H9 (cell line): Measurements from ENCODE around the gene DACT2. TPM values are rescaled to one million over a fixed set of nuclear protein-coding genes. Genes with fewer than 3 reads are reported as not detected.

Source experiments
- DNase-seq: peaks from one replicate; pipeline ENCODE4 v3.0.0-alpha.2; 2017
- H2AFZ ChIP-seq: one replicate; pipeline ENCODE4 v1.6.1; 2013; ENCODE audit warnings: mild to moderate bottlenecking, low read length, control low read depth, moderate library complexity
- H2AK5ac ChIP-seq: 2 replicates; pipeline ENCODE4 v1.6.1; 2013; ENCODE audit warnings: low read length, control low read depth, mixed read lengths; ENCODE audit not compliant: insufficient read length
- H2BK120ac ChIP-seq: one replicate; pipeline ENCODE4 v1.6.1; 2013; ENCODE audit warnings: low read depth, mild to moderate bottlenecking, low read length, control low read depth, inconsistent platforms; ENCODE audit not compliant: poor library complexity, severe bottlenecking
- H2BK12ac ChIP-seq: 2 replicates; pipeline ENCODE4 v1.6.1; 2013; ENCODE audit warnings: low read length, control low read depth, mixed read lengths, low read depth; ENCODE audit not compliant: insufficient read length
- H2BK15ac ChIP-seq: 2 replicates; pipeline ENCODE4 v1.6.1; 2013; ENCODE audit warnings: low read depth, low read length, control low read depth
- H2BK20ac ChIP-seq: one replicate; pipeline ENCODE4 v1.6.1; 2013; ENCODE audit warnings: low read depth, mild to moderate bottlenecking, low read length, control low read depth, inconsistent platforms; ENCODE audit not compliant: poor library complexity, severe bottlenecking
- H2BK5ac ChIP-seq: 2 replicates; pipeline ENCODE4 v1.6.1; 2013; ENCODE audit warnings: low read length, control low read depth, mixed read lengths; ENCODE audit not compliant: insufficient read length
- H3K14ac ChIP-seq: 2 replicates; pipeline ENCODE4 v1.6.1; 2013; ENCODE audit warnings: low read length, control low read depth; ENCODE audit not compliant: insufficient read depth
- H3K18ac ChIP-seq: 2 replicates; pipeline ENCODE4 v1.6.1; 2013; ENCODE audit warnings: low read depth, mild to moderate bottlenecking, mixed read lengths, low read length, control low read depth; ENCODE audit not compliant: insufficient read length
- H3K23ac ChIP-seq: 2 replicates; pipeline ENCODE4 v1.6.1; 2013; ENCODE audit warnings: low read length, control low read depth, mixed read lengths, low read depth; ENCODE audit not compliant: insufficient read length
- H3K23me2 ChIP-seq: 2 replicates; pipeline ENCODE4 v1.6.1; 2013; ENCODE audit warnings: low read depth, mild to moderate bottlenecking, mixed read lengths, low read length, control low read depth; ENCODE audit not compliant: insufficient read length, poor library complexity, severe bottlenecking
- H3K27ac ChIP-seq: 2 replicates; pipeline ENCODE4 v1.5.1; 2013; ENCODE audit warnings: low read length, control low read depth, mixed read lengths, low read depth; ENCODE audit not compliant: insufficient read length
- H3K27me3 ChIP-seq: 2 replicates; pipeline ENCODE4 v1.6.1; 2013; ENCODE audit warnings: low read length, control low read depth, inconsistent platforms; ENCODE audit not compliant: insufficient read depth
- H3K4ac ChIP-seq: 2 replicates; pipeline ENCODE4 v1.6.1; 2013; ENCODE audit warnings: low read depth, mild to moderate bottlenecking, control low read depth, inconsistent platforms, low read length, moderate library complexity
- H3K4me1 ChIP-seq: 2 replicates; pipeline ENCODE4 v1.6.1; 2013; ENCODE audit warnings: low read length, control low read depth, inconsistent platforms; ENCODE audit not compliant: insufficient read depth
- H3K4me2 ChIP-seq: 2 replicates; pipeline ENCODE4 v1.6.1; 2013; ENCODE audit warnings: low read length, control low read depth, mixed read lengths; ENCODE audit not compliant: insufficient read length, insufficient read depth
- H3K56ac ChIP-seq: 2 replicates; pipeline ENCODE4 v1.6.1; 2013; ENCODE audit warnings: low read depth, mild to moderate bottlenecking, mixed read lengths, low read length, control low read depth; ENCODE audit not compliant: insufficient read length
- H3K79me1 ChIP-seq: 2 replicates; pipeline ENCODE4 v1.6.1; 2013; ENCODE audit warnings: low read depth, mild to moderate bottlenecking, moderate library complexity, low read length, control low read depth, inconsistent platforms; ENCODE audit not compliant: insufficient read depth, poor library complexity, severe bottlenecking
- H3K79me2 ChIP-seq: 2 replicates; pipeline ENCODE4 v1.6.1; 2013; ENCODE audit warnings: low read length, control low read depth, inconsistent platforms; ENCODE audit not compliant: insufficient read depth
- H3K9ac ChIP-seq: 2 replicates; pipeline ENCODE4 v1.6.1; 2013; ENCODE audit warnings: low read length, control low read depth, mixed read lengths; ENCODE audit not compliant: insufficient read length; ENCODE audit errors: extremely low read depth
- H3K9me3 ChIP-seq: one replicate; pipeline ENCODE4 v1.6.1; 2013; ENCODE audit warnings: low read depth, low read length, inconsistent platforms; ENCODE audit not compliant: control insufficient read depth
- H3T11ph ChIP-seq: one replicate; pipeline ENCODE4 v1.6.1; 2013; ENCODE audit warnings: mild to moderate bottlenecking, low read length, control low read depth, inconsistent platforms
- H4K20me1 ChIP-seq: one replicate; pipeline ENCODE4 v1.6.1; 2013; ENCODE audit not compliant: control insufficient read depth, insufficient read length, insufficient read depth
- H4K5ac ChIP-seq: 2 replicates; pipeline ENCODE4 v1.6.1; 2013; ENCODE audit warnings: low read depth, mild to moderate bottlenecking, mixed read lengths, low read length, control low read depth; ENCODE audit not compliant: insufficient read length
- H4K8ac ChIP-seq: replicated peaks from 2 replicates; pipeline ENCODE4 v1.6.1; 2013; ENCODE audit warnings: low read length, control low read depth, mixed read lengths, low read depth; ENCODE audit not compliant: insufficient read length
- H4K91ac ChIP-seq: 2 replicates; pipeline ENCODE4 v1.6.1; 2013; ENCODE audit warnings: low read depth, mild to moderate bottlenecking, moderate library complexity, mixed read lengths, low read length, control low read depth; ENCODE audit not compliant: insufficient read length
- H3K27ac Mint-ChIP-seq, 3 experiments: 2 replicates in 2 of 3; 3 replicates in 1 of 3; pipeline ENCODE4 v1.8.0; 2020 to 2021; ENCODE audit warnings: mixed read lengths in 3 of 3, mild to moderate bottlenecking in 1 of 3, moderate library complexity in 1 of 3
- H3K27me3 Mint-ChIP-seq: 2 replicates; pipeline ENCODE4 v1.8.0; 2021; ENCODE audit warnings: low read depth, mild to moderate bottlenecking, moderate library complexity, mixed read lengths
- H3K36me3 Mint-ChIP-seq, 3 experiments: 2 replicates in 2 of 3; 3 replicates in 1 of 3; pipeline ENCODE4 v1.8.0; 2020 to 2021; ENCODE audit warnings: low read depth in 3 of 3, mixed read lengths in 3 of 3; ENCODE audit not compliant: insufficient read depth in 1 of 3
- H3K4me1 Mint-ChIP-seq, 2 experiments: 2 replicates each; pipeline ENCODE4 v1.8.0; 2020; ENCODE audit warnings: mixed read lengths in 2 of 2
- H3K4me3 Mint-ChIP-seq, 2 experiments: 2 replicates in 1 of 2; 3 replicates in 1 of 2; pipeline ENCODE4 v1.8.0; 2020 to 2021; ENCODE audit warnings: mild to moderate bottlenecking in 2 of 2, mixed read lengths in 2 of 2, moderate library complexity in 1 of 2
- H3K9me3 Mint-ChIP-seq, 2 experiments: 2 replicates in 1 of 2; 3 replicates in 1 of 2; pipeline ENCODE4 v1.8.0; 2020; ENCODE audit warnings: mild to moderate bottlenecking in 2 of 2, mixed read lengths in 2 of 2, moderate library complexity in 1 of 2
- WGBS: extraction: QIAGEN DNeasy Blood & Tissue Kit; methylation state at CpG from one replicate; pipeline ENCODE4 v1.1.7; 2013; ENCODE audit warnings: missing lambda C conversion rate, low lambda C conversion rate, mixed read lengths; ENCODE audit not compliant: insufficient read length; ENCODE audit errors: extremely low coverage; 5-methylcytosine and 5-hydroxymethylcytosine counted together
- total RNA-seq: library from RNA; stranded (reverse); gene quantifications from 2 replicates; pipeline ENCODE4 v1.2.1, GENCODE V29; 2021
- TF ChIP-seq, protein P1 (sequence below): fragments of 200-600 bp; sonication (generic); conservative IDR thresholded peaks from 3 replicates; pipeline ENCODE4 v1.8.0; 2021; ENCODE audit warnings: antibody characterized with exemption, mild to moderate bottlenecking

DACT2 gene
- total RNA-seq, 1 experiment from 2014 or later = 1.8 TPM

DNA sequence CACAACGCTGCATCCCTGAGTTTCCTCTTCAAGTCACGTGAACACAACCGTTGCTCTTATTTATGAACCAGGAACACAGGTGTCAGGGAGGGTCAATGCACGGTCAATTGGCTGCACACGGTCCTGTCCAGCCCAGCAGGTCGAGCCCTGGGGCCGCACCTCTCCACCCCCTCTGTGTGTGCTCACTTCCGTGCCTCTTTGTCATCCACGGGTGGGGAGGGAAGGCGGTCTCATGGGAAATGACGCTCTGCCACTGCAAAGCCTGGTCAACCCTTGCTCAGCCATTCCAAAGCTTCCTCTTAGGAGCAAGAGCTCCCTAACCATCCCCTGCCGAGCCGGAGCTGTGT, 38.7 kb downstream of the DACT2 start:
- Histone ChIP-seq H3K23ac (no peak overlapping the region), H2AFZ (no peak overlapping the region), H4K91ac (no peak overlapping the region), H2BK12ac (no peak overlapping the region), H3K23me2 (no peaks in the 10 kb centered on the region), H3K79me2 (no peaks in the 10 kb centered on the region), H2BK120ac (no peak overlapping the region), H4K20me1 (no peaks in the 10 kb centered on the region), H3K9me3 (no peaks in the 10 kb centered on the region), H2BK5ac (no peak overlapping the region), H3K27me3 (no peaks in the 10 kb centered on the region), H3K18ac (no peak overlapping the region), H2BK15ac (no peak overlapping the region), H2BK20ac (no peak overlapping the region), H3K56ac (no peak overlapping the region), H3K9ac (no peak overlapping the region), H3K4ac (no peak overlapping the region), H4K8ac (no peak overlapping the region), H3K4me1 (no peaks in the 10 kb centered on the region), H3K4me2 (no peak overlapping the region), H4K5ac (no peak overlapping the region), H3K14ac (no peak overlapping the region), H3T11ph (no peak overlapping the region), H3K79me1 (no peaks in the 10 kb centered on the region), H3K27ac (no peak overlapping the region), H2AK5ac (no peak overlapping the region)
- Mint-ChIP-seq H3K4me1 (peaks cover 5 to 12% of the 10 kb centered on the region in 2 experiments; a peak in 1 of 4 replicates), H3K27ac (no peak overlapping the region), H3K4me3 (no peak overlapping the region), H3K27me3 (peaks cover 29% of the 10 kb centered on the region), H3K9me3 (no peaks in the 10 kb centered on the region), H3K36me3 (no peaks in the 10 kb centered on the region; a peak in 1 of 7 replicates)
- no CpG with 5 or more reads among the region's 13 CpGs for WGBS
- no peak for DNase-seq
- TF ChIP-seq, protein P1, sequence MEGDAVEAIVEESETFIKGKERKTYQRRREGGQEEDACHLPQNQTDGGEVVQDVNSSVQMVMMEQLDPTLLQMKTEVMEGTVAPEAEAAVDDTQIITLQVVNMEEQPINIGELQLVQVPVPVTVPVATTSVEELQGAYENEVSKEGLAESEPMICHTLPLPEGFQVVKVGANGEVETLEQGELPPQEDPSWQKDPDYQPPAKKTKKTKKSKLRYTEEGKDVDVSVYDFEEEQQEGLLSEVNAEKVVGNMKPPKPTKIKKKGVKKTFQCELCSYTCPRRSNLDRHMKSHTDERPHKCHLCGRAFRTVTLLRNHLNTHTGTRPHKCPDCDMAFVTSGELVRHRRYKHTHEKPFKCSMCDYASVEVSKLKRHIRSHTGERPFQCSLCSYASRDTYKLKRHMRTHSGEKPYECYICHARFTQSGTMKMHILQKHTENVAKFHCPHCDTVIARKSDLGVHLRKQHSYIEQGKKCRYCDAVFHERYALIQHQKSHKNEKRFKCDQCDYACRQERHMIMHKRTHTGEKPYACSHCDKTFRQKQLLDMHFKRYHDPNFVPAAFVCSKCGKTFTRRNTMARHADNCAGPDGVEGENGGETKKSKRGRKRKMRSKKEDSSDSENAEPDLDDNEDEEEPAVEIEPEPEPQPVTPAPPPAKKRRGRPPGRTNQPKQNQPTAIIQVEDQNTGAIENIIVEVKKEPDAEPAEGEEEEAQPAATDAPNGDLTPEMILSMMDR = no peak
